Hepatocyte (in vitro differentiated cells): ENCODE results near the gene RASGRP3. TPM values are rescaled to one million over a fixed set of nuclear protein-coding genes. Genes with fewer than 3 reads are reported as not detected.

Source experiments
- DNase-seq: peaks from one replicate; pipeline ENCODE4 v3.0.0-alpha.2; 2016; ENCODE audit warnings: low spot score
- H2AFZ ChIP-seq: fragments of 200-600 bp; sonication (generic); 2 replicates; pipeline ENCODE4 v1.6.0; 2016; ENCODE audit warnings: antibody characterized with exemption, mild to moderate bottlenecking
- H3K27ac ChIP-seq: fragments of 200-600 bp; sonication (generic); 2 replicates; pipeline ENCODE4 v1.5.1; 2016; ENCODE audit warnings: mild to moderate bottlenecking
- H3K27me3 ChIP-seq: fragments of 200-600 bp; sonication (generic); 2 replicates; pipeline ENCODE4 v1.6.1; 2016
- H3K36me3 ChIP-seq: fragments of 200-600 bp; sonication (generic); replicated peaks from 2 replicates; pipeline ENCODE4 v1.5.1; 2016; ENCODE audit warnings: low read depth; ENCODE audit not compliant: insufficient read depth
- H3K4me1 ChIP-seq: fragments of 200-600 bp; sonication (generic); 2 replicates; pipeline ENCODE4 v1.5.1; 2016; ENCODE audit warnings: mild to moderate bottlenecking, moderate library complexity; ENCODE audit not compliant: insufficient read depth
- H3K4me2 ChIP-seq: fragments of 200-600 bp; sonication (generic); 2 replicates; pipeline ENCODE4 v1.6.0; 2016
- H3K4me3 ChIP-seq: fragments of 200-600 bp; sonication (generic); 2 replicates; pipeline ENCODE4 v1.5.1; 2016; ENCODE audit warnings: mild to moderate bottlenecking
- H3K79me2 ChIP-seq: fragments of 200-600 bp; sonication (generic); 2 replicates; pipeline ENCODE4 v1.6.0; 2017; ENCODE audit warnings: mild to moderate bottlenecking
- H3K9me2 ChIP-seq: fragments of 200-600 bp; sonication (generic); replicated peaks from 2 replicates; pipeline ENCODE4 v1.6.0; 2017; ENCODE audit warnings: mild to moderate bottlenecking; ENCODE audit not compliant: insufficient read depth
- H3K9me3 ChIP-seq: fragments of 200-600 bp; sonication (generic); 2 replicates; pipeline ENCODE4 v1.5.1; 2016; ENCODE audit warnings: low read depth, mild to moderate bottlenecking
- H4K20me1 ChIP-seq: fragments of 200-600 bp; sonication (generic); 2 replicates; pipeline ENCODE4 v1.6.0; 2016; ENCODE audit warnings: mild to moderate bottlenecking; ENCODE audit not compliant: insufficient read depth, poor library complexity, severe bottlenecking
- EZH2 ChIP-seq: fragments of 200-600 bp; sonication (generic); IDR thresholded peaks from 2 replicates; pipeline ENCODE4 v1.6.1; 2016; ENCODE audit warnings: antibody characterized with exemption, mild to moderate bottlenecking, borderline replicate concordance
- EZH2phosphoT487 ChIP-seq: fragments of 200-600 bp; sonication (generic); IDR thresholded peaks from one replicate; pipeline ENCODE4 v1.6.1; 2018; ENCODE audit warnings: antibody characterized with exemption, mild to moderate bottlenecking, low read depth, moderate library complexity; ENCODE audit not compliant: unreplicated experiment, severe bottlenecking
- WGBS: methylation state at CpG from one replicate; pipeline ENCODE4 v1.1.6; 2016; ENCODE audit warnings: low lambda C conversion rate; ENCODE audit errors: missing lambda C conversion rate; 5-methylcytosine and 5-hydroxymethylcytosine counted together
- polyA plus RNA-seq: library from polyadenylated mRNA; unstranded; fragments of >200 nt; fragmentation: Nextera tagmentation; extraction: Ambion mirVana; gene quantifications from 2 replicates; pipeline ENCODE4 v1.2.1, GENCODE V29; 2016
- total RNA-seq: library from RNA; depleted of rRNA; stranded (reverse); fragments of >200 nt; gene quantifications from 2 replicates; pipeline ENCODE4 v1.2.3, GENCODE V29; 2014
- TF ChIP-seq, protein P1 (sequence below): fragments of 200-600 bp; sonication (generic); IDR thresholded peaks from 2 replicates; pipeline ENCODE4 v1.5.1; 2016; ENCODE audit warnings: antibody characterized with exemption, mild to moderate bottlenecking; ENCODE audit not compliant: poor library complexity

Gene RASGRP3
- total and polyA plus RNA-seq, 2 experiments from 2014 or later, result 1.7 to 8.6 TPM

- Histone ChIP-seq H3K9me3 (no peaks in the 10 kb centered on the region), H3K27me3 (peaks cover 7% of the 10 kb centered on the region), H4K20me1 (no peaks in the 10 kb centered on the region), H3K4me1 (peaks cover 13% of the 10 kb centered on the region), H2AFZ (peak overlapping the region; percentile 14), H3K9me2 (no peaks in the 10 kb centered on the region), H3K79me2 (no peaks in the 10 kb centered on the region), H3K36me3 (no peaks in the 10 kb centered on the region), H3K27ac (peak overlapping the region; percentile 95), H3K4me2 (peak overlapping the region; percentile 81), H3K4me3 (no peak overlapping the region)
- peak; percentile 12 for DNase-seq
- TF ChIP-seq, protein P1, sequence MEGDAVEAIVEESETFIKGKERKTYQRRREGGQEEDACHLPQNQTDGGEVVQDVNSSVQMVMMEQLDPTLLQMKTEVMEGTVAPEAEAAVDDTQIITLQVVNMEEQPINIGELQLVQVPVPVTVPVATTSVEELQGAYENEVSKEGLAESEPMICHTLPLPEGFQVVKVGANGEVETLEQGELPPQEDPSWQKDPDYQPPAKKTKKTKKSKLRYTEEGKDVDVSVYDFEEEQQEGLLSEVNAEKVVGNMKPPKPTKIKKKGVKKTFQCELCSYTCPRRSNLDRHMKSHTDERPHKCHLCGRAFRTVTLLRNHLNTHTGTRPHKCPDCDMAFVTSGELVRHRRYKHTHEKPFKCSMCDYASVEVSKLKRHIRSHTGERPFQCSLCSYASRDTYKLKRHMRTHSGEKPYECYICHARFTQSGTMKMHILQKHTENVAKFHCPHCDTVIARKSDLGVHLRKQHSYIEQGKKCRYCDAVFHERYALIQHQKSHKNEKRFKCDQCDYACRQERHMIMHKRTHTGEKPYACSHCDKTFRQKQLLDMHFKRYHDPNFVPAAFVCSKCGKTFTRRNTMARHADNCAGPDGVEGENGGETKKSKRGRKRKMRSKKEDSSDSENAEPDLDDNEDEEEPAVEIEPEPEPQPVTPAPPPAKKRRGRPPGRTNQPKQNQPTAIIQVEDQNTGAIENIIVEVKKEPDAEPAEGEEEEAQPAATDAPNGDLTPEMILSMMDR, result no peak
- TF ChIP-seq EZH2 (no peak), EZH2phosphoT487 (no peak)
- 71% methylated on average over 20 of the region's 20 CpGs for WGBS
Measured at GRCh38 chr2:33477473-33478468, 1.3 kb downstream of the RASGRP3 start.

DNA sequence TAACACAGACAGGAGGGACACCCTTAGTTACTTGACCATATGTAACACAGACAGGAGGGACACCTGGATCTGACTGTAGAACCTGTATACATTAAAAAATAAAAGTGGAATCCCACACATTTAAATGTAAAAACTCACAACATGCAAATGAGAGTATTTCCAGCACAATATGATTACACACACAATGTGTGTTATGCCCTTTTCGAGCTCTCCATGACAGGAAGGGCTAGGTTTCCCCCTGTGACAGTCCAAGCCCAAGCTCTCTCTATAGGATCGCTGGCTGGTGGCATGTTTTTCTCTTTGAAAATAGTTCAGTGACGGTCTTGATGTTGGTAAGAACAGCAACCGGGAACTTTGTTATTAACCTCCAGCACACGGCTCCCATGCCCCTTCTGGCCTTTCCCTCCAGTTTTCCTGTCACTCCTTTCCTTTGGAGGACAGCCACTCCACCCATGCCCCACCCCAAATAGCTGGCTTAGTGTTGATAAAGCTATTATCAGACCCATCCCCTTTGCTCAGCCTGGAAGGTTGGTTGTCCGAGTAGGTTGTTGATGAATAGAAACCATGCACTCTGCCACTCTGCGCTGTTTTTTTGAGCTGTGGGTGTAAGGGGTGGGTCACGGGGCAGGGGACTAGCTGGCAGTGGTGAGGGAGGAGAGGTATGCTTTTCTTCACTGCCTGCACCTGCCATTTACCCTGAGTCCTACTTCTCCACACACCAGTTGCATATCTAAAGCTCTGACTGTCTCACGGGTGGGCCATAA, 2.7 kb downstream of the RASGRP3 start:
- no peaks in the 10 kb centered on the region for H3K9me2 ChIP-seq
- 79% methylated on average over 8 of the region's 9 CpGs for WGBS
- peaks cover 13% of the 10 kb centered on the region for H3K4me1 ChIP-seq
- no peak overlapping the region for H3K4me2 ChIP-seq
- TF ChIP-seq EZH2phosphoT487, result no peak
- TF ChIP-seq, protein P1, result no peak
- no peak for TF ChIP-seq EZH2
- no peaks in the 10 kb centered on the region for H3K9me3 ChIP-seq
- no peaks in the 10 kb centered on the region for H3K79me2 ChIP-seq
- H3K4me3 ChIP-seq, result no peak overlapping the region
- no peaks in the 10 kb centered on the region for H3K36me3 ChIP-seq
- H4K20me1 ChIP-seq, result no peaks in the 10 kb centered on the region
- peaks cover 7% of the 10 kb centered on the region for H3K27me3 ChIP-seq
- H2AFZ ChIP-seq, result no peak overlapping the region
- no peak overlapping the region for H3K27ac ChIP-seq
- DNase-seq, result no peak

GRCh38 chr2:33482518-33482917, 6.1 kb downstream of the RASGRP3 start:
- 95% methylated on average over 2 of the region's 2 CpGs for WGBS
- Histone ChIP-seq H3K27ac (no peak overlapping the region), H3K4me2 (no peak overlapping the region), H3K4me1 (peaks cover 5% of the 10 kb centered on the region), H3K9me3 (no peaks in the 10 kb centered on the region), H4K20me1 (no peaks in the 10 kb centered on the region), H3K9me2 (no peaks in the 10 kb centered on the region), H3K27me3 (peaks cover 7% of the 10 kb centered on the region), H3K4me3 (no peak overlapping the region), H3K79me2 (no peaks in the 10 kb centered on the region), H3K36me3 (no peaks in the 10 kb centered on the region), H2AFZ (no peak overlapping the region)
- TF ChIP-seq EZH2 (no peak), EZH2phosphoT487 (no peak)
- TF ChIP-seq, protein P1, result no peak
- no peak for DNase-seq
